ENCODE results near the gene RAN.
"Not testable (repeated sequence)": the region's sequence is repeated elsewhere in the genome, so short reads cannot be mapped to it uniquely, and the experiment has no call there.

GRCh38 chr12:130875708-130876107 lies 3.8 kb downstream of the RAN start:
- not testable (repeated sequence) for TF ChIP-seq CTCF (conservative IDR thresholded peaks at IDR 0.05); ZFX (IDR thresholded peaks at IDR 0.05)

Measured in C4-2B (cell line).